HG02884 (cell line): ENCODE results near the gene TTC22.

Source experiments
- ATAC-seq: cut with Tn5 transposase; IDR thresholded peaks from one replicate; pipeline ENCODE4 v1.9.1; 2021; ENCODE audit warnings: mild to moderate bottlenecking, moderate library complexity; ENCODE audit not compliant: unreplicated experiment

Gene TTC22

DNA sequence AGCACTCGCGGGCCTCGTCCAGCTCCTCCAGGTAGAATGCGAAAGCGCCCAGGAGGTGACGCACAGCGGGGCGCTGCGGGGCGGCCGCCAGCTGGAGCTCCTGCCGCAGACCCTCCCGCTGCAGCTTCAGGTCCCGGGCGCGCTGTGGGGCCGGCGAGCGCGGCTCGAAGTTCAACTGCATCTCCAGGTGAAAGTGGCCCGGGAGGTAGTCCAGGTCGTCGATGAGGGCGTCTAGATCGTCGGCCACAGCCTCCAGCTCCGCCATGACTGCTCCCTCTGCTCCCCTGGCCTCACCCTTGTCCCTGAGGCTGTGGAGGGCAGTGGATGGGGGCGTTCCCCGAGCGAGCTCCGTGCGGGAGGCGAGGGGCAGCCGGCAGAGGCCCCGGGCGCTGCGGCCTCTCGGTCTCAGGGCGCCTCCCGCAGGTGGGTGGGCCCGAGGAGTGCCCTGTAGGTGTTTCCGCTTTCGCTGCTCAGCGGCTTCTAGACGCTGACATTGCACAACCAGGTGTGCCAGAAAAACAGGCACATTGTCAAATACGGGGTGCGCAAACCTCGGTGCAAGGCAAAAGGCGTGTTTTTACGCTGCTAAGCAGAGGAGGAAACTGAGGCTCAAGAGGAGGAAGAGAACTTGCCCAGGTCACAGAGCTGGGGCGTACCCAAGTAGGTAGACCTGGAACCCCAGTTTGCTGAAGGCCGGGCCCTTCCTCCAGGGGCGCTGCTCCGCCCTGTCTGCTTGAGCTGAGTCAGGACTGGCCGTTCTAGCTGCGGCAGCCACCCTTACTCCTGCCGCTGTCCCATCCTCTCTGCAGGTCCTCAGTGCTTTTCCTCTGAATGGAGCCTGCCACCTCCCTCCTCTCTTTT is at the start of gene TTC22:
TTC22 (minus strand) TSS at position 425 of the 861 bp plus-strand sequence; CDS start at position 265, 160 bp downstream.
- peak; percentile 75 for ATAC-seq

DNA sequence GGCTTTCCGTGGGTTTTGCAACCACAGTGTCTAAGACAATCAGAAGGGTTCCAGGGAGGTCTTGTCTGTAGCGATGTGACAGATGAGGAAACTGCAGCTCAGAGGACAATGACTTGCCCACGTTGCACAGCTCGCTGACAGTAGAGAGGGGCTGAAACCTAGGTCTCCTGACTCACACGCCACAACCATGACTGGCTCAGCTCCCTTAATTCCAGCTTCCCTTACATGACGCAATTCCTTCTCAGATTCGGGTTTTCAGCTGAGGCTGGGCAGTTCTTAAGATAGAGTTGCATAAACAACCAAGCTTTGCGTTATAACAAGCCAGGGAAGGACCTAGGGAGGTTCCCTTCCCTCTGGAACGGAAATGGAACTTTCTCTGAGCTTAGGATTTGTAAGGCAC is 49.6 kb upstream of the TTC22 start:
- ATAC-seq: no peak

GRCh38 chr1:54850069-54850730 is 49.1 kb upstream of the TTC22 start:
- ATAC-seq: no peak

- ATAC-seq: no peak
These were observed 48.3 kb upstream of the TTC22 start for GRCh38 chr1:54849219-54850068.

- ATAC-seq: no peak
These were observed 47.2 kb upstream of the TTC22 start for GRCh38 chr1:54848134-54848948.

- no peak for ATAC-seq
These were observed 45.7 kb upstream of the TTC22 start for GRCh38 chr1:54846716-54847284.

DNA sequence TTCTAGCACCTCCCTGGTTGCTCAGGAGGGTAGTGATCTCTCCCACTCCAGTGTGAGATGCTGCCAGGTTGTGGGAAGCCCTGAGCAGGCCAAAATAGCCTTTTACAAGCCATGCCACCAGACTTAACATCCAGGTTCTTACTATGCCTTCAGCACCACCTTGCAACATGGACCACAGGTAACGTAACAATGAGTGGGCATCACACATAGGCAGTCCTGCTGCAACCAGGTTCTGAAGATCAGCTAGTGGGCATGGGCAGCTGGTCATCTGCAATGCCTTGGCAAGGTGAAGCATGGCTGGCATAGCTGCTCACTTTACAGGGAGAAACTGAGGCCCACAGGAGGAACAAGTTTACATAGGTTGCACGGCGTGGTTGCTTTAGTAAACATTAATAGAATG is 45.2 kb upstream of the TTC22 start:
- no peak for ATAC-seq

- ATAC-seq: no peak
These were observed 44.6 kb upstream of the TTC22 start for GRCh38 chr1:54845772-54846171.

- no peak for ATAC-seq
These were observed 43.4 kb upstream of the TTC22 start for GRCh38 chr1:54844564-54844963.

DNA sequence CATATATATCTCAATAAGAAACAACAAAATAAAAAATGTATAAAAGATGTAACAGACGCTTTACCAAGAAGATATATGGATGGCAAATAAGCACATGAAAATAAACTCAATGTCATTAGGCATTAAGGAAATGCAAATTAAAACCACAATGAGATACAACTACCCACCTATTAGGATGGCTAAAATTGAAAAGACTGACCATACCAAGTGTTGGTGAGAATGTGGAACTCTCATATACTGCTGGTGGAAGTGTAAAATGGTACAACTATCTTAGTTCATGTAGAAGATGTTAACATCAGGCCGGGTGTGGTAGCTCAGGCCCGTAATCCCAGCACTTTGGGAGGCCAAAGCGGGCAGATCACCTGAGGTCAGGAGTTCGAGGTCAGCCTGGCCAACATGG is 42.3 kb upstream of the TTC22 start:
- no peak for ATAC-seq

GRCh38 chr1:54842963-54843362 is 41.8 kb upstream of the TTC22 start:
- ATAC-seq: no peak

DNA sequence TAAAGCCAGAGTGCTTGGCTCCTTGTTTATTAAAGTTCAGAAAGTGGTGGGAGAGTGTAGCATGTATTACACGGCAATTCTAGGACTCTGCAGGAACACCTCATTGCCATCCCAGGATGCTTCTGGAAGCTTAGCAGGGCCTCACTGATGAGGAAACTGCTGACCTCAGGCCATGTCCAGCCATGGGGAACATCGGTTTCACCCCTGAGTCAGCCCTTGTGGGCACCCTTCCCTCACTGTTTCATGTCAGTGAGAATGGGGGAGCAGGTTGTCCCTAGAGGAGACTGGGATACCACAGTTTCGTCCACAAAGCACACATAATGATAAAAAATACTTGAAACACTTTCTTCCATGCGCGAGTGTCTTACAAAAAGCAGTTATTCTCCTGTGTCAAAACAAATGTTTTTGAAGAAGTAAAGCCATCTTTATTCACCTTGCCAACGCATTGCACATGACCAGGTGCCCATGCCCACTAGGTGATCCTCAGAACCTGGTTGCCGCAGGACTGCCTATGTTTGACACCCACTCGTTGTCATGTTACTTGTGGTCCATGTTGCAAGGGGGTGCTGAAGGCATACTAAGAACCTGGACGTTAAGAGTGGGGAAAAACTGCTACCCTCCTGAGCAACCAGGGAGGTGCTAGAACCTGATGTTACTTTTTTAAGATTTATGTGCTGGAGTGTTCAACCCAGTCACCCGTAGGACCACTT is 41.2 kb upstream of the TTC22 start:
- ATAC-seq: no peak

DNA sequence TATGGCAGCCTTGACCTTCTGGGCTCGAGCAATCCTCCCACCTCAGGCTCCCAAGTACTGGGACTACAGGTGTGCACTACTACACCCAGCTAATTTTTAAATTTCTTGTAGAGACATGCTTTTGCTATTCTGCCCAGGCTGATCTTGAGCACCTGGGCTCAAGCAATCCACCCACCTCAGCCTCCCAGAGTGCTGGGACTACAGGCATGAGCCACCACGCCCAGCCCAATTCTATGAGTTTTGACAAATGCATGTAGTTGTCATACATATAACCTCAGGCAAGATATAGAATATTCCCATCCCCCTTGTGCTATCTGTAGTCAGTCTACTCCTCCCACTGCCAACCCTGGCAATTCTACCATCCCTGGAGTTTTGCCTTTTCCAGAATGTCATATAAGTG is 38.7 kb upstream of the TTC22 start:
- ATAC-seq: no peak

DNA sequence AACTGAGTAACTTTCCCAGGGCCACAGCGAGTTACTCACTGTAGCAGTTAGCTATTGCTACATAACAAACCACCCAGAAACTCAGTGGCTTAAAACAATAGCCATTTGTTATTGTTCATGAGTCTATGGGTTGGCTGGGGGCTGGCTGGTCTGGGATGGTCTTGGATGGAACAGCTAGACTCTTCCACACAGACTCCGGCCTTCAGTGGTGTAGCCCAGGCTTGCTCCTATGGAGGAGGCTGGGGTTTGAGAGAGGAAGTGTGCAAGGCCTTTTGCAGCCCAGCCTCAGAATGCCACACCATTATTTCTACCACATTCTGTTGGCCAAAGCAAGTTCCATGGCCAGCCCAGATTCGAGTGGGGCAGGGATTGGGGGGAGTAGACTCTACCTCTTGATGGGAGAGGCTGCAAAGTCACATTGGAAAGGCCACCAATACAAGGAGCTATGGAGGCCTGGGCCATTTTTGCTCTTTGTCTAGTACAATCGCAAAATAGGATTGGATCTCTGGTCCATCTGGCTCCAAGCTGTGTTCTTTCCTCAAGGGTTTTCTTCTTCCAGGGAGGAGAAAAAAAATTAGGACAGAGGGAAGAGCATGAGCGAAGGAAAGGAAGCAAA is 37.5 kb upstream of the TTC22 start:
- no peak for ATAC-seq

DNA sequence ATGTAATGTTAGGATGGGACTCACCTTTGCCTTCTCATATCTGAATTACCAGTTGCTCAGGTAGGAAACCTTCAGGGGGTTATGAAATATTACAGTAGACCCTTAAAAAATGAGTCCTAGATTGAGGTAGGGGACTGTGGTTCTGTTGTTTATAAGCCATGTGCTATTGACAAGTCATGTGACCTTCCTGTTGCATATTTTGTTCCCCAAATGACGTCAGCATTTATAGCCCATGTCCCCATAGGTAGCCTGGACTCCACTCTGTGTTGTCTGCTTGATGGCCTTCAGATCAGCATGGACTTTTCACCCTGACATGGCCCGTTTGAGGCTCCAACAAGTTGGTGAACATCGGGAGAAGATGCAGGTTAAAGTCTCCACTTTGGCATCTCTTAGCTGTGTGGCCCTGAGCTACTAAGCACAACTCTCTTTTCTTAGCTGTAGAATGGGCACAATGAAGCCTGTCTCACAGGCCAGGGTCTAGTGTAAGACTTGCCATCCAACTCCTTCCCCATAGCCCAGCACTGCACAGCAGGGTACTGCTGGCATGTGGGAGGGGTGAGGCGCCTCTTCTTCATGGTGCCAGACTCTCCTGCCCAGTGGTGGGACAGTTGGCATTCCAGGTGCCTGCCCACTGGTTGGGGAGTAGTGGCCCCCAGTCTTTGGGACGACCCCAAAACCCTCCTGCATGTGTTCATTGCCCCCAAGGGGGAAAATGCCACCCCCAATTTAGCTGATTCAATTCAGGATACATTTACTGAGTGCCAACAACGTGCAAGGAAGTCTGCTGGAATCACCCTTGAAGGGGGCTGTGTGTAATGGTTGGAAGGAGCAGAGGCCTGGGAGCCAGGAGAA is 36.1 kb upstream of the TTC22 start:
- no peak for ATAC-seq

GRCh38 chr1:54836594-54836993 is 35.5 kb upstream of the TTC22 start:
- no peak for ATAC-seq

DNA sequence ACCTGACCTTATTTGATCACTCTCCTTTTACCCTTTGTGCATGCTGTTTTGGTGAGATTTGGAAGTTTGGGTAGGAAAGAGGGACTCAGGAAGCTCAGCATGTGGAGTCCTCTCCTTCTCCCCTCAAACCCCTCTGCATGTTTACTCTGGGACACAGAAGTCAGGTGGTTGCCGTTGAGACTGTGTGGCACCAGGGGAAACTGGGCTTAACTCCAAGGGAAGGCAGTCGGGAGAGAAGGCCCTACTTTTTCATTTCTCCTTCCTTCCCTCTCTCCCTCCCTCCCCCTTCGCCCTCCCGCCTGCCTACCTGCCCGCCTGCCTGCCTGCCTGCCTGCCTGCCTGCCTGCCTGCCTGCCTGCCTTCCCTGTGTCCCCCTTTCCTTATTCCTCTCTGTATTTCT is 34.8 kb upstream of the TTC22 start:
- ATAC-seq: no peak
